Placental epithelial cell (primary cell): ENCODE results near the gene PSMG1. TPM values are rescaled to one million over a fixed set of nuclear protein-coding genes. Genes with fewer than 3 reads are reported as not detected.

ENCODE experiments used
- total RNA-seq: library from RNA; depleted of rRNA; stranded (reverse); fragments of >200 nt; gene quantifications from 2 replicates; pipeline ENCODE4 v1.2.3, GENCODE V29; 2012

The PSMG1 gene
- total RNA-seq: 38.5 and 57.7 TPM in 2 replicates

DNA sequence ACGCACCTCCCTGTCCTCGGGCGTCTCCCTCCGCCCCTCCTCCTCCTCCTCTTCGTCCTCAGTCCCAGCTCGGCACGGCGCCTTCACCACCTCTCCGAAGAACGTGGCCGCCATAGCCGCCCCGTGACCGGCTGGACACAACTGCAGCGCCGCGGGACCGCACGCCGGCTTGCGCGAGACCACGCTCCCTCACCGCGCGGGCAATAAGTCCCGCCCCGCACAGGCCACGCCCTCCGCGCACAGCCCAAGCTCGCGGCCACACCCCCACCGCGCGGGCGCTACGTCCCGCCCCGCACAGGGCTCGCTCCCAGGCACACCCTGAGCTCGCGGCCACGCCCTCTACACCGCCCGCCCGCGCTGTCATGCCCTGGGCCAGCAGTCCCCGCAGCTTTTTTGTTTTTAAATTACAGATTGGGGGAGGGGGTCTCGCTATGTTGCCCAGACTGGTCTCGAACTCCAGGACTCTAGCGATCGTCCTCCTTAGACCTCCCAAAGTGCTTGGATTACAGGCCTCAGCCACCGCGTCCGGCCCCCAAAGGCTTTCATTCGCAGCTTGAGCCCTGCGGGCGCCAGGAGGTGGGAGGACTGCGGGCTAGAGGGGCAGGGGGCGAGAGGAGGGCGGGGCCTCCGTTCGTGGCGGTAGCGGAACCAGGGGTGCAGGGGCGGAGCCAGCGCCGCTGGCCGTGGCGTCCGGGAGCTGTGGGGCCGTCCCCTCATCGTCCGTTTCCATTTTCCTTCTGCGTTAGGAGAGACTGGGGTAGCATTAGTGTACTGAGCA lies at the start of gene PSMG1:
TSS of gene PSMG1 (minus strand) at position 180 of the 778 bp plus-strand sequence. CDS start at position 114, 66 bp downstream.

Other genes starting within 250 kb of the PSMG1 start
- gene BRWD1, start 130.2 kb upstream of the PSMG1 start, total RNA-seq: 68.9 and 88.3 TPM in 2 replicates
- gene HMGN1, start 165.6 kb upstream of the PSMG1 start, total RNA-seq: 212 and 296 TPM in 2 replicates